ENCODE data around the gene SERPINA4.
"Not testable (repeated sequence)": the region's sequence is repeated elsewhere in the genome, so short reads cannot be mapped to it uniquely, and the experiment has no call there.

Gene SERPINA4

DNA sequence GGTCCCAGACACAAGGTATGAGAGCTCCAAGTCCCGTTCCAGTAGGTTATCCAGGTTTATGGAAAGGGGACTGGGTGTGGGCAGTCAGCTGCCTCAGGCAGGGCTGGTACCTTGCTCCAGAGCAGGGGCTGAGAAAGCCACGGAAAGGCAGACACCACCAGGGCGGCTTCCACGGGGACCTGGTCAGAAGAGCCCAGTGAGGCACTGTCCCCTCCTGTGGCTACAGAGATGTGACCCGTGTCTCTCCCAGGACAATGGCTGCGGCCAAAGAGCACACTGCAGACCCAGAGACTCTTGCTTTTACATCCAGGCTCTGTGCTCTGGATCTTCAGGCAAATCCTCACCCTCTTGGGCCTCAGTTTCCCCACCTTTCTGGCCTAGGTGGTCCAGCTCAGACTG is 8.8 kb downstream of the SERPINA4 start:
- no peak for DNase-seq

DNA sequence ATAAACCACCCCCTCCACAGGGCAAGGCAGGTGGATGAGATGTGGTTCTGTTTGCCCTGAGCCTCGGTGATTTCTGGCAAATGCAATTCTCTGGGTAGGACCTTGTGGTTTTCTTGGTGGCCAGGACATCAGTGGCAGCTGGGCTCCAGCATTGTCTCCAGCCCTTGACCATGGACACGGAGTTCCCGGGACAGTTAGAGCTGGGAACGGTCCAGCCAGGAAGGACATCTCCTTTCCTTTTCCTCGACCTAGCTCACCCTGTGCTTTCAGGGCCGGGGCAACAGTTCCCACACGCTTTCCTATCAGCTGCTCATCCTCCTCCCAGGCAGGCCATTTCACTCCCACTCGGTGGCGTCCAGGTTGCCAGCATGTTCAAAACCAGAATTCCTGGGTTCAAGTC is 9.2 kb downstream of the SERPINA4 start:
- DNase-seq, result no peak

DNA sequence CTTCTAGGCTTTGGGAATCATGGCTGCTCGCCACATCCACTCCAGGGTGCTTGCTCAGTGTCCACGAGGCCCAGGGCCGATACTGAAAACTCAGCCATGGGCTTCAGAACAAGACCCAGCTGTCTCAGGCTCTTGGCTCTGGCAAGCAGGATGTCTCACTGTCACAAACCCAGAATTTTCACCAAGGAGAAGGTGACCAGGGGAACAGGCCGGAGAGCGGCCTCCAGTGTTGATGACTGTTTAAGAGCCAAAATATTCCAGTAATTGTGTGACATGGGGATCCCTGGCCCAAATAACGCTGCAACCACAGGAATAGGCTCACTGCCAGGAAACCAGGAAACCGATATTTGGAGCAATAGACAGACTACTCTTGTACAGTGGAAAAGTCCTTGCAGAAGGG is 10.2 kb downstream of the SERPINA4 start:
- no peak for DNase-seq

DNA sequence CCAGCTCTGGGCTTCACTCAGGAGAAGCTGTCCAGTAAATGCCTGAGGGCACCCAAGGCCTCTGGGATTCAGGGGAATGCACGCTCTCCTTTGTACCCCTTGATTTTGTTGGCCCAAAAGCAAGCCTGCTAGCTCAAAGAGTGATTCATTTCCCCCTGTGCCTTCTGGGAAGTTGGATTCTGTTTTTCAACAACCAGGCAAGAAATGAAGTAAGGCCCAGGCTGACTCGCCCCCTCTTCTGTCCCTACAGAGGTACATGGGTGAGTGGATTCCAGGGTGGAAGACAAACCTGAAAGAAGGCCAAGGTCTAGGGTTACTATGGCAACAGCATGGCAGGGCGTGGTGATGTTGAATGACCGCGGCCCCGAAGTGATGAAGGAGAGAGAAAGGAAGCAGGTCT is 10.7 kb downstream of the SERPINA4 start:
- no peak for DNase-seq

DNA sequence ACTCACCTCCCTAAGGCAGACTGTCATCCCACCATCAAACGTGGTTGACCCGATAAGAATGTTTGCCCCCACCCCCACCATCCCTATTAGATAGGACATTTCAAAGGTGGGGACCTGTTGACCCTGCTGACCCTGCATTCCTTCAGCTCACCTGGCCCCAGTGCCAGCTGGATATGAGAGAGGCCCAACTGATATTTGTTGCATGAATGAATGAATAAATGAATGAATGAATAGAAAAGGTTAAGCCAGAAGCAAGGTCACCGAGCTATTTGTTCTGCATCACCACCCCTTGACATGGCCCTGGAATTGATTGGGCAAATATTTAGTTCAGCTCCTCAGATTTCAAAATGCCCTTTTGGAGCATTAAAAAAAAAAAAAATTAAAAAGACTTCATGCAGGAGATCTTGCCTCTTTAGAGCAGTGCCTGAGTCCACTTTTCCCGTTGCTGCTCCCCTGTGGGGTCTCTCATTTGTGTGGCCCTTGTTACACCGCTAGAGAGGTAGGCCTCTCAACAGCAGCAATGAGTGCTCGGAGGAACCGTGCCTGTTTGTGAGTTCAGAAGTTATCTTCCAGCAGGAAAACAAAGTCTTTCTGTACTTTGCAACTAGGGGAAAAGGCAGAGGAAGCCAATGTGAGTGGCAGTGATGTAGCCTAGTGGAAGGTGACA is 11.5 kb downstream of the SERPINA4 start:
- DNase-seq, result no peak

DNA sequence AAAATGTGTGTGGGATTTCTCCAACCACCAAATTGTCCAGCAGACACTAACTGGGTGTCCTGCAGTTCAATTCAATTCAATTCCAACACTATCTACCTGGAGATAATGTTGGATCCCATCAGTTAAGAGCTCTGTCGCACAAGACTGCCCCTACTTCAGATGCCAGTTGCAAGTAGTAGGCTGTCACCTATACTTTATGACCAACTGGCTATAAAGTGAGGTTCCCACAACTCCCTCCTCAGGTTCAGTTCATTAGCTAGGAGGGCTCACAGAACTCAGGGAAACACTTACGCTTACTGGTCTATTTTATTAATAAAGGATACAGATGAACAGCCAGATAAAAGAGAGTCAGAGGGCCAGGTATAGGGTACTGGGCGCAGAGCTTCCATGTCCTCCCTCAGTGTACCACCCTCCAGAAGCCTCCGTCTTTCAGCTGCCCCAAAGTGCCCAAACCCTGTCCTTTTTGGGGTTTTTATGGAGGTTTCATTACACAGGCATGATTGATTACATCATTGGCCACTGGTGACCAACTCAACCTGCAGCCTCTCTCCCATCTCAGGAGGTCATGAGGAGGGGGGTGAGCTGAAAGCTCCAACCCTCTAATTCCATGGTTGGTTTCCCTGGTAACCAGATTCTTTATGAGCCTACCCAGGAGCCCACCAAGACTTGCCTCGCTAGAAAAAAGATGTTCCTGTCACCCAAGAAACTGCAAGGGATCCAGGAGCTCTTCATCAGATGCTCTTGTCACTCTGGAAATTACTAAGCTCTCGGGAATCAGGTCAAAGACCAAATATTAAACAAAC is 12.4 kb downstream of the SERPINA4 start:
- no peak for DNase-seq

DNA sequence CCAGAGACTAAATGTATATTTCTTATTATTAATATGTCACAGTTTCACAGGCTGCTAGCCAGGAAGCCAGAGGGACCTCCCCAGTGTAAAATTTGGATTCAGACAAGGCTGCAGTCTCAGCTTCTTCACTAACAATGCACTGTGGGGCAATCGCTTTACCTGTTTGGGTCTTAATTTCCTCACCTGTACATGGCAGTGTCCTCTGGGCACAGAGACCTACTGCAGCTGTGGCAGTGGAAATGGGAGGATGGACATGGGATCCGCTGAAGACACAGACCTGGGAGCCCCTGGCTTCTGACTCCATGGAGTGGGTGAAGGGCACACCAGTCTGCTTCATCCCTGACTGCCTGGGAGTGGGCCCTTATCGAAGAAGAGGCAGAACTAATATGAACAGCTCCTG is 13.1 kb downstream of the SERPINA4 start:
- DNase-seq, result no peak

DNA sequence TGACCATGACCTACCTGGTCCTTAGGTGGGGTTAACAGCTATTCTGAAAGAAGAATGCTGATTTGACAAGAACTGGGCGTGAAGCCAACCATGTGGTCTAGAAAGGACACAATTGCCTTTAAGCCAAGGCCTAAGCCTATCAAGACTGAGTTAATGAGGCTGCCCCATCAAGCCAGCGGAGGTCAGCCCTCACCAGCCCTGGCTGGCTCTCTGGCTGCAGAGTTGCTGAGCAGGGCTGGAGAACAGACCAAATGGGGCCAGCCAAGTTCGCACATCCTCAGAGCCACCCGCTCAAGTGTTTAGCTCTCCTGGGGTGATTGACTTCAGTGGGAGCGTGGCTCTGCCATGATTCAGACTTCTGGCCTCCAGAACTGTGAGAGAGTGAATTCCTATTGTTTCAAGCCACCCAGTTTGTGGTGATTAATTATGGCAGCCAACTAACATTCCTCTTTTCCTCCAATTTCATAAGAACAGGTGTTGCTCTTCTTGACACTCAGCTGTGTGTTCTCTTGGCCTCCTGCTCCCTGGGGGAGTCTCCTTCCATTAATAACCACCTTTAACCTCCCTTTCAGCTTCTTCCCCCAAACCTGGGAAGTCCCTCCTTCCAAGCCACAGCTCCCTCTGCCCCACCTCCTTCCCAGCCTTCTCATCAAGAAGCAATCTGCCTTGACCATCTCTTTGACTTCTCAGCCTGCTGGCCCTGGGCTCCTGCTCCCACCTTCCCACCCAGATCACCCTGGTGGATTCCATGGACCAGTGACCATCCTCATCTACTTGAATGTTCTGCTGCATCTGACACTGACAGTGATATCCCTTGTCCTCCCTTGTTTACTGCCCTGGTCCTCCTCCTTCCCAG is 14.7 kb downstream of the SERPINA4 start:
- DNase-seq, result no peak

DNA sequence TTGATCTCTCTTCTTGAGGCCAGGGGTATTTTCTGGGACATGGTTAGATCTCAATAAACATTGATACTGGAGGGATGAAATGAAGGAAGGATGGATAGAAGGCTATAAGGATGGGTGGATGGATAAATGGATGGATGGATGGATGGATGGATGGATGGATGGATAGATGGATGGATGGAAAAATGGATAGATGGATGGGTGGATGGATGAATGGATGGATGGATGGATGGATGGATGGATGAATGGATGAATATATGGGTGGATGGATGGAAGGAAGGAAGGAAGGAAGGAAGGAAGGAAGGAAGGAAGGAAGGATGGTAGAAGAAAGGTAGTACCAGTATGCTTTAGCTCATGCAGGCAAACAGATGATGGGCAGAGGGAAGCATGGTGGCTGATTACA is 16.2 kb downstream of the SERPINA4 start:
- DNase-seq, result not testable (repeated sequence)

DNA sequence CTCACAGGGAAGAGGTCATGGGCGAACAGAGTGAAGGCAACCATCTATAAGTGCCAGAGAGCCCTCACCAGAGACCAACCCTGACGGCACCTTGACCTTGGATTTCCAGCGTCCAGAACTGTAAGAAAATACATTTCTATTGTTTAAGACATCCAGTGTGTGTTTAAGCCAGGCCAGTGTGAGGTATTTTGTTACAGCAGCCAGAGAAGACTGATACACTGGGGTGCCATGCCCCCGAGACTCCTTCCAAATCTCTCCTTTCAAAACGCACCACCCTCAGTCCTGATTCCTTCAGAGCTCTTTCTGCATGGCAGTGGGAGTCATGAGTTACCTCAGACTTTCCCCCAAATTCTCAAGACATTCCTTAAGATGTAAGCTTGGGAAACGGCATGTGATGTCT is 17.5 kb downstream of the SERPINA4 start:
- no peak for DNase-seq

DNA sequence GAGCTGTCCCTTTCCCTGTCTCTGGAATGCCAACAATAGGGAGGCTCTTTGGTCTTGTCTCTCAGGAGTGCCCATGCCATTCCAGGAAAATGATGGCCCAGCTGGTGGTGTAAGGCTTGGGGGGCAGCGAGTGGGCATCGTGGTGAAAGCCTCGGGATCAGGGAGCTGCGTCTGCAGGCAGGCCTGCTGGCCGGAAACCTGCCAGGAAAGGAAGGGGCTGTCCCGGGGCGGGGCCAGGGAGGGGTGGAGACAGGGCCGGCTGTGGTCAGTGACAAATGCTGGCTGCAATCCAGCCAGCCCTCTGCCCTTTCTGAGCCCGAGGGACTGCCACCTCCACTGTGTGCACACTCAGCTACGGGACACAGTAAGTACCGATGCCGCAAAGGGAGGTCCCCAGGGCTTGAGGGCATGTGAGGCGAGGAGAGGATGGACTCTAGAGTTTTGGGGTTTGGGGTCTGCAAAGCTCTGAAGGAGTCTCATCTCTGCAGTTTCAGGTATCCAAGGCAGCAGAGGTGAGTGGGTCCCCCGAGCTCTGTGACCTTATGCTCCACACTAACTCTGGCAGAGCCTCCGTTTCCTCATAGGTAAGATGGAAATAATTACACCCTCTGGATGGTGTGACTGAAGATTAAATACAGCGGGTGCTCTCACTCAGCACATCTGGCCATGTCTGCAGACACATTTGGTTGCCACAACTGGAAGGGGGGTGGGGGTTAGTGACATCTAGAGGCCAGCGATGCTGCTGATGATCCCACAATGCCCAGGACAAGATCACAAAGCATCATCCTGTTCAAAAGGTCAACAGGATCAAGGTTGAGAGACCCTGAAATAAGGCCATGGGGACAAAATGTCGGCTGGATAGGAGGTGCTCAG is 20.1 kb downstream of the SERPINA4 start, which contains the start of gene SERPINA5:
Gene SERPINA5 (plus strand): TSS at position 300 of the 873 bp plus-strand sequence. CDS start 5,937 bp downstream, outside the sequence.
- no peak for DNase-seq

DNA sequence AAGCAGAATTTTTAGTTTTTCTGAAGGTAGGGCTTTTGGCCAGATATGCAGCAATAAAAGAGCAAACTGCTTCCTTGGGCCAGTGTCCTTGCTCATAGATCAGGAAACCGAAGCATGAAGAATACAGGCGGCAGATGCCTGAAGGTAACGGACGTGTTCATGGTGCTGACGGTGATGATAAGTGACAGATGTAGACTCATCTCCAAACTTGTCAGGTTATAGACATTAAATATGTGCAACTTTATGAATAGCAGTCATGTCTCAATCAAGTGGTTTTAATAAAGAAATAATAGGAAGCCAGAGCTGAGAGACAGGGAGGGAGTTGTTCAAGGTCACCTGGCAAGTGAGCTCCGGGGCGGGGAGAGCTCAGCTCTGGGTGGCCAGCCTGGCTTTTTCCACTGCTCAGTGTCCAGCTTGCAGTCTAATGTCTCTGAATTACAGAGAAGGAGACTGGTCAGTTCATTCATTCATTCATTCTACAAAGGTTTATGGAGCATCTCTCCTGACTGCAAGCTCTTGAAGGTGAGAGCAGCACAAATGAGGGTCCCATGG is 21.0 kb downstream of the SERPINA4 start:
- no peak for DNase-seq

DNA sequence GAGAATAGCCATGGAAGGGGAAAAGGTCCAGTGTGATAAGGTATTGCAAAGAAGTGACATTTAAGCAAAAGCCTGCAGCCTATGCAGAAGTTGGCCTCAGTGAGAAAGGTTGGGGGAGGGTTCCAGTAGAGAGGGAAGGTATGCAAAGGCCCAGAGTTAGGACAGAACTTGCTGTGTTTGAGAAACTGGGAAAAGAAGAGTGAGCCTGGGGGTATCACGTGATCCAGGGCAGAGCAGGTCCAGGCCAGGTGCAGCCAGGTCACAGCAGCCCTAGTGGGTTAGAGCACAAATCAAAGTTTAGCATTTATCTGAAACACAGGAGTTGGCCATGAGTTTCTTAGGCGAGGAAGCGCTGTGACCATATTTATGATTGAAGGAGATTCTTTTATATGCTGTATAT is 21.6 kb downstream of the SERPINA4 start:
- DNase-seq, result no peak

DNA sequence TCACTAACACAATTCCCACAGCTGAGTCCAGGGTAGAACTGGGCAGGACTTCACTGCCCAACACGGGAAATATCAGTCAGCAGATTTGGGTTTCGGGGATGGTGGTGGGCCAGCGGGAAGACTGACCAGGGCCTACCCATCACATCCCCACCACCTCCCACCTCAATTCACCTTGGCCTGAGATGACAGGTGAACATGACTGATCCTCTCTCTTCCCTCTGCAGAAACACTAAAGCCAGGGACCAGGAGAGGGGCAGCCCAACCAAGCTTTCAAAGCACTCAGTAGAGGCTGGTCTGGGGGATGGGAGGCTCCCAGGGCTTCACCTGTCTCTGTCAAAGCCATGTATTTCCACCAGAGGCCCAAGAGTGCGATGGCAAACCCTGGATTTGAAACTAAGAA is 22.3 kb downstream of the SERPINA4 start:
- DNase-seq, result no peak

DNA sequence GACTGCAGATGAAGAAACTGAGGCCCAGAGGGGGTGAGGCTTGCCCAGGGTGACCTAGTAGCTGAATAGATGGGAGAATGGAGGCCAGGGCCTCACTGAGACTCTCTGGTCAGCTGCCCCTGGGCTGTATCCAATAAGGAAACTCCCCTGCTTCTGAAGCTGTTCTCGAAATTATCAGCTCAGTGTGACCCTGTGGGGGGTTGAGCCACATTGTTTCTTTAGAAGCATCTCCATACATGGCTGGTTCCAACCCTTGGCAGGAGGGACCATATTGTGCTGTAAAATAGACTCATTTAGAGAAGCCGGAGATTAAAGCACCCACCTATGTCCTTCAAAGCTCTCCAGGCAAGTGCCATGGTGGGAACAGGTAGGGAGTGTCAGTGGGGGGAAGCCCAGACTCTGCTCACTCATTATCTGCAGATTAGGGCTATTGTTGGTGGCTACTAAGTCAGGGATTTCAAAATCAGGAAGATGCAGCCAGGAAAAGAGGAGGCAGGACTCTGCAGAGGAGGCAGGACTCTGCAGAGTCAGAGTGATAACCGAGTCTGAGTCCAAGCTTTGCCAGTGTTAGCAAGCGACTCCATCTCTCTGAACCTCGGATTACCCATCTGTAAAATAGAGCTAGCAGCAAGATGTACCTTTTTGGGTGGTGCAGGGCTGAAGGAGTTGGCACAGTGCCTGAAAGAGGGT is 23.5 kb downstream of the SERPINA4 start:
- no peak for DNase-seq

DNA sequence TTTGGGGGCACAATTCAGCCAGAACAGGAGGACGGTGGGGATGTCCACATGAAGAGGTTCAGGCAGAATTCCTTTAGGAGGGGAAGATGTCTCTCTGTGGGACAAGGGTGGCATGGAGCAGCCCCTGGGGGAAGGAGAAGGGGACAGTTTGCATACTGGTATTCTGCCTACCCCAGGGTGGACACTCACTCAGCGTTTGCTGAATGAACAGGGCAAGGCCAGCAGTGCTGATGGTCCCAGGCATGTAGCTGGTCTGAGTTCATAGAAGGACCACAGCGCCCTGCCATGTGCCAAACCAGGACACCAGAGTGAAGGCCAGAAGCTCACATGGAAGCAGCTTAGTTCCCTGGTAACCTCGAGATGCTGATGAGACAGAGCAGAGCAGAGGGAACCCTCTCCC is 25.4 kb downstream of the SERPINA4 start:
- DNase-seq, result no peak

DNA sequence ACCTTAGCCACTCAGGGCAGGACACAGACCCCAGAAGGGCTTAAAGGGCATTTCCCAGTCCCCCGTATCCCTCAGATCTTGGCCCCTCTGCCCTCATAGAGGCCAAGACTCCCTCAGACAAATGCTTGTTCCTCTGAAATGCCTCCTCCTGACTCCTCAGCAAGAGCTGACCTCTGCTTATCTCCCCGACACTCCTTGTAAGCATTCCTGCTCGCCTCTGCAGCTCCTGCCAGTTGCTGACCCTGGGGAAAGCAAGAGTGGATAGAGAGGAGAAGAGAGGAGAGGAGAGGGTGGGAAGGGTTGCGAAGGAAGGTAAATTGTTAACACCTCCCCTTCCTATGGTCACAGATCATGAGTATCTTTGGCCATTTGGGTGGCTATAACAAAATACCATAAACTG is 27.1 kb downstream of the SERPINA4 start:
- DNase-seq, result no peak

DNA sequence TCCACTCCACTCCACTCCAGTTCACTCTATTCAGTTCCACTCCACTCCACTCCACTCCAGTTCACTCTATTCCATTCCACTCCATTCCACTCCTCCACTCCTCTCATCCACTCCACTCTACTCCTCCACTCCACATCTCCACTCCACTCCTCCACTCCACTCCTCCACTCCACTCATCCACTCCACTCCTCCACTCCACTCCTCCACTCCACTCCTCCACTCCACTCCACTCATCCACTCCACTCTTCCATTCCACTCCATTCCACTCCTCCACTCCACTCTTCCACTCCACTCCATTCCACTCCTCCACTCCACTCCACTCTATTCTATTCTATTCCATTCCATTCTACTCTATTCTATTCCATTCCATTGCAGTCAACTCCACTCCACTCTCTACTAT is 29.8 kb downstream of the SERPINA4 start:
- no peak for DNase-seq

DNA sequence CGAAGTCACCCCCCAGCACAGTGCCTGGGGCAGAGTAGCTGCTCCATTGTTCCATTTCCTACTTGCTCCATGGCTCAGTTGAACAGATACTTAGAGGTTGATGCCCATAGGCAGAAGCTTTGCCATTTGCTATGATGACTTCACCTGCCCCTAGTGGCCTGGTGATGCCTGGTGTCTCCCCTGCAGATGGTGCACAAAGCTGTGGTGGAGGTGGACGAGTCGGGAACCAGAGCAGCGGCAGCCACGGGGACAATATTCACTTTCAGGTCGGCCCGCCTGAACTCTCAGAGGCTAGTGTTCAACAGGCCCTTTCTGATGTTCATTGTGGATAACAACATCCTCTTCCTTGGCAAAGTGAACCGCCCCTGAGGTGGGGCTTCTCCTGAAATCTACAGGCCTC is 30.6 kb downstream of the SERPINA4 start:
- no peak for DNase-seq

DNA sequence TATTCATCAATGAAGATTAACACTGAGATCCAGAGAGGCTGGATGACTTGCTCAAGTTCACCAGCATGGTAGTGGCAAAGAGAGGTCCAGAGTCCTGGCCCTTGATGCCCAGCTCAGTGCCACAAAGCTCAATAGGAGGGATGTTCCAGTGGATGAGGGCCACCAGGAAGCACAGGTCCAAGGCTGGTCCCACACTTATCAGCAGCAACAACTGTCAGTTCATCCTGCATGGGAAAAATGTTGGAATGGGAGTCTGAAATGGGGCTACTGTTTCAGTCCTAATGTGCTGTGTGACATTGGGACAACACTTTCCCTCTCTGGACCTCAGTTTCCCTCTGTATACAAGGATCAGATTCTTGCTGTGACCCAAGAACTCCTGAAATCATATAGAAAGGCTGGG is 31.2 kb downstream of the SERPINA4 start:
- DNase-seq, result no peak

DNA sequence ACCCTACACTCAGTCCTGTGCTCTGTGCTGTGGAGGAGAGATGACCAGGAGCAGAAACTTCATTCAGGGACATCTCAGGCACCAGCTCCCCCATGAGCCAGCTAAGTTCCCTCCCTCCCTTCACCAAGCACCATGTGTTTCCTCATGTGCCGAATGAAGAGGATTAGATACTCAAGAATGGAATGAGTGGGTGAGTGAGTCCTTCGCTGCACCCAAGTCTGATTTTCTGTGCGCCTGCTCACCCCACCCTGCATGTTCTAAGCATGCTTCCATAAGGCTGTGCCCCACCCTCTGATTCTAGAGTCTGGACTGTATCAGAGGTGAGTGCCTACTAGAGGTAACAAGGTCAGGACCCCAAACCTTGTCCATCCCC is 32.1 kb downstream of the SERPINA4 start:
- no peak for DNase-seq
